Parathyroid adenoma (tissue), 2 donors: ENCODE results near the gene ULK2.
"Not testable (repeated sequence)": the region's sequence is repeated elsewhere in the genome, so short reads cannot be mapped to it uniquely, and the experiment has no call there.

Experiments
- H2AFZ ChIP-seq: fragments of 300-600 bp; sonication (generic); one replicate; pipeline ENCODE4 v1.7.0; 2017; ENCODE audit warnings: antibody characterized with exemption, mild to moderate bottlenecking
- H3K27ac ChIP-seq: fragments of 300-600 bp; sonication (generic); one replicate; pipeline ENCODE4 v1.7.0; 2017
- H3K27me3 ChIP-seq: fragments of 300-600 bp; sonication (generic); one replicate; pipeline ENCODE4 v1.7.0; 2017; ENCODE audit warnings: low read length; ENCODE audit not compliant: control insufficient read depth, insufficient read depth
- H3K36me3 ChIP-seq: fragments of 300-600 bp; sonication (generic); one replicate; pipeline ENCODE4 v1.7.0; 2017; ENCODE audit warnings: low read length; ENCODE audit not compliant: control insufficient read depth, insufficient read depth
- H3K4me1 ChIP-seq: fragments of 300-600 bp; sonication (generic); one replicate; pipeline ENCODE4 v1.7.0; 2017; ENCODE audit warnings: control low read depth
- H3K4me2 ChIP-seq: fragments of 300-600 bp; sonication (generic); one replicate; pipeline ENCODE4 v1.7.0; 2017; ENCODE audit warnings: low read length
- H3K4me3 ChIP-seq: fragments of 300-600 bp; sonication (generic); one replicate; pipeline ENCODE4 v1.7.0; 2017; ENCODE audit warnings: low read depth, low read length
- H3K79me2 ChIP-seq: fragments of 300-600 bp; sonication (generic); one replicate; pipeline ENCODE4 v1.7.0; 2017; ENCODE audit warnings: control low read depth
- H3K9ac ChIP-seq: fragments of 300-600 bp; sonication (generic); one replicate; pipeline ENCODE4 v1.7.0; 2017; ENCODE audit warnings: mild to moderate bottlenecking
- H3K9me3 ChIP-seq: fragments of 300-600 bp; sonication (generic); one replicate; pipeline ENCODE4 v1.7.0; 2017; ENCODE audit warnings: low read length; ENCODE audit not compliant: control insufficient read depth
- TF ChIP-seq, protein P1 (sequence below): fragments of 300-600 bp; sonication (generic); IDR thresholded peaks from one replicate; pipeline ENCODE4 v1.7.0; 2017; ENCODE audit warnings: antibody characterized with exemption, mild to moderate bottlenecking
- donor health status: primary hyperparathyroidism.

Gene ULK2

DNA sequence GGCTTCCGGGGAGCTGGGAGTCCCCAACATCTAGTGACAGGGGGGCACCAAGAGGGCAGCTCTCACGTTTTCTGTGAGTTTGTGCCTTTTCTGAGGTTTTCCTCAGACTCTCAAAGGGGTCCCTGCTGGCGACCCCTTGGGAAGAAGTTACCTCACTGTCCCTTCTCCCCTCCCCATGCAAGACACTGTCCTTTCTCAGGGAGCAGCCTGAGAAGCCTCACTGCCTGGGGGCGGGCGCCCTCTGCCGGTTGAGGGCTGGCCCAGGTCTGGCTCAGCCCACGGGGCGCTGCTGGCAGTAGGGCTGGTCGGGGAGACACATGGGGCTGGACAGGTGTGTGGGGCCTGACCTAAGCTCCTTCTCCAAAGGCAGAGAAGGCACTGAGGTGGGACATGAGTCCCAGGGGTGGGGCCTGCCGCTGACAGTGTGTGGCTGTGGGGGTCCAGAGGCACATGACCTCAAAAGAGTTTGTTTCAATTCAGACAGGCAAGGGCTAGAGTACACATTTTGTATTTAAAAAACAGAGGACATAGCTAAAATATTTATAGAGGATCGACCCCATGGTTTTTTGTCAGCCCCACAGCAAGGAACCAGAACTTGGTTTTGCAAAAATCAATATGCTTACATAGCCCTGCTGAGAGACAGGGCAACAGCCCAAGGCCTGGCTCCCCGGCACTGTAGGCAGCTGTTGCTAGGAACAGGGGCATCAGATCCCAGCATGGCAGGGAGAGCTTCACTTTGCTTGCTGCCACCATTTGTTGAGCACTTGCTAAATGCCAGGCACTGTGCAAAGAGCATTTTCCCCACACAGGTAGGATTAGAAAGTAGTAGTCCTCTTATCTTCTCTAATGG, 101.1 kb downstream of the ULK2 start:
- Histone ChIP-seq H2AFZ (peak overlapping the region; percentile 19), H3K9ac (no peak overlapping the region), H3K79me2 (no peaks in the 10 kb centered on the region), H3K27ac (no peak overlapping the region), H3K4me1 (no peaks in the 10 kb centered on the region), H3K9me3 (no peaks in the 10 kb centered on the region), H3K4me3 (no peak overlapping the region), H3K27me3 (no peaks in the 10 kb centered on the region), H3K4me2 (no peak overlapping the region), H3K36me3 (no peaks in the 10 kb centered on the region)
- TF ChIP-seq, protein P1, sequence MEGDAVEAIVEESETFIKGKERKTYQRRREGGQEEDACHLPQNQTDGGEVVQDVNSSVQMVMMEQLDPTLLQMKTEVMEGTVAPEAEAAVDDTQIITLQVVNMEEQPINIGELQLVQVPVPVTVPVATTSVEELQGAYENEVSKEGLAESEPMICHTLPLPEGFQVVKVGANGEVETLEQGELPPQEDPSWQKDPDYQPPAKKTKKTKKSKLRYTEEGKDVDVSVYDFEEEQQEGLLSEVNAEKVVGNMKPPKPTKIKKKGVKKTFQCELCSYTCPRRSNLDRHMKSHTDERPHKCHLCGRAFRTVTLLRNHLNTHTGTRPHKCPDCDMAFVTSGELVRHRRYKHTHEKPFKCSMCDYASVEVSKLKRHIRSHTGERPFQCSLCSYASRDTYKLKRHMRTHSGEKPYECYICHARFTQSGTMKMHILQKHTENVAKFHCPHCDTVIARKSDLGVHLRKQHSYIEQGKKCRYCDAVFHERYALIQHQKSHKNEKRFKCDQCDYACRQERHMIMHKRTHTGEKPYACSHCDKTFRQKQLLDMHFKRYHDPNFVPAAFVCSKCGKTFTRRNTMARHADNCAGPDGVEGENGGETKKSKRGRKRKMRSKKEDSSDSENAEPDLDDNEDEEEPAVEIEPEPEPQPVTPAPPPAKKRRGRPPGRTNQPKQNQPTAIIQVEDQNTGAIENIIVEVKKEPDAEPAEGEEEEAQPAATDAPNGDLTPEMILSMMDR = peak; percentile 97

DNA sequence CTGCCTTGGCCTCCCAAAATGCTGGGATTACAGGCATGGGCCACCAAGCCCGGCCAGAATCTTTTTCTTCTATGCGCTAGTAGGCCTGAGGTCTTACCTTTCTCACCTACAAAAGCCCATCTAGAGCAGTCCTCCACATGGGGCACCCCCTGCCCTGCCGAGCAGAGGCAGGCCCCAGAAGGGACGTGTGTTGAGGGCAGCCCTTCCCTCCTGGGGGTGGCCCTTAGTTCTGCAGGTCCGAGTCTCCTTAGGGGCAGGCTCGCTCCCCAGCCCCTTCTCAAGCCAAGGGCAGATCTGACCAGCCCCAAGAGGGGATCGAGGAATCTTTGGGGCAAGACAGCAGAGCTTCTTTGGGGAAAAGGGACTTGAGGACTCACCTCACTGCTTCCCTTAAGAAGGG, 101.7 kb downstream of the ULK2 start:
- Histone ChIP-seq H3K4me3 (no peak overlapping the region), H3K27ac (no peak overlapping the region), H3K9ac (no peak overlapping the region)

DNA sequence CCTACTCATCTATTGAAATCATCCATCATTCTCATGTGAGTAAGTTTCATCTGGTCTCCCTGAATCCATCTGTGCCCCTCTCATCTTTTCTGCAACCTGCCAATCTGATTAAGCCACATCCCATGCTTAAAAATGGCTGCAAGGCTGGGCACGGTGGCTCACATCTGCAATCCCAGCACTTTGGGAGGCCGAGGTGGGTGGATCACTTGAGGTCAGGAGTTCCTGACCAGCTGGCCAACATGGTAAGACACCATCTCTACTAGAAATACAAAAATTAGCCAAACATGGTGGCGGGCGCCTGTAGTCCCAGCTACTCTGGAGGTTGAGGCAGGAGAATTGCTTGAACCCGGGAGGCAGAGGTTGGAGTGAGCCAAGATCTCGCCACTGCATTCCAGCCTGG, 103.7 kb downstream of the ULK2 start:
- H3K4me3 ChIP-seq, H3K4me2 ChIP-seq, H2AFZ ChIP-seq, H3K79me2 ChIP-seq, H3K27me3 ChIP-seq, H3K4me1 ChIP-seq, H3K36me3 ChIP-seq, H3K9ac ChIP-seq, H3K9me3 ChIP-seq, H3K27ac ChIP-seq: not testable (repeated sequence)

More for the DNA sequence above, 101.7 kb downstream of the ULK2 start:
- Histone ChIP-seq H2AFZ (no peak overlapping the region), H3K36me3 (no peaks in the 10 kb centered on the region), H3K4me1 (no peaks in the 10 kb centered on the region), H3K27me3 (no peaks in the 10 kb centered on the region), H3K9me3 (no peaks in the 10 kb centered on the region), H3K79me2 (no peaks in the 10 kb centered on the region), H3K4me2 (no peak overlapping the region)
- TF ChIP-seq, protein P1 = no peak

GRCh38 chr17:19763416-19763815, 104.3 kb downstream of the ULK2 start:
- Histone ChIP-seq H3K9ac (no peak overlapping the region), H3K27ac (no peak overlapping the region), H3K4me3 (no peak overlapping the region), H3K27me3 (no peaks in the 10 kb centered on the region), H3K4me1 (no peaks in the 10 kb centered on the region), H2AFZ (no peak overlapping the region), H3K4me2 (no peak overlapping the region), H3K36me3 (no peaks in the 10 kb centered on the region), H3K79me2 (no peaks in the 10 kb centered on the region), H3K9me3 (no peaks in the 10 kb centered on the region)
- TF ChIP-seq, protein P1 = no peak

DNA sequence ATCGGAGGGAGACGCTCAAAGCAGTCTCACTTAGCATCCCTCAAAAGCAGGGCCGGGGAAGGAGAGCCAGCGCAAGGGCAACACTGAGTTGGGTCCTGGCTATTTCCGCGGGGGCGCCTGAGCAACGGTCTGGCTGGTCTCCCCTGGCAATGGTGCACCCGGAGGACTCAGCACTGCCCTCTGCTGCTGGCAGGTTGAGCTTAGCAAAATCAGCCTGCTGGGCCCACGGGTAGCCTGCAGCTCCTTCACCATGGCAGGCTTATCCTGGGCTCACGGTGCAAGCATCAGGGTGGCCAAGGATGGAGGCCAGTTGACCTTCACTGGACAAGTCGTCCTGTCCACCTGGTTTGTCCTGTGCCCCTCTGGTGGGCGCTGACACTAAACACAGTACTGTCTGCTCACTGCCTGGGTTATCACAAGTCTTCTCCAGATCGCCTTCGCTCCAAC, 105.2 kb downstream of the ULK2 start:
- Histone ChIP-seq H3K4me2 (no peak overlapping the region), H3K36me3 (no peaks in the 10 kb centered on the region), H3K9me3 (no peaks in the 10 kb centered on the region), H3K27ac (no peak overlapping the region), H3K4me1 (no peaks in the 10 kb centered on the region), H3K27me3 (no peaks in the 10 kb centered on the region), H3K4me3 (no peak overlapping the region), H3K9ac (no peak overlapping the region), H2AFZ (peak overlapping the region; percentile 33), H3K79me2 (no peaks in the 10 kb centered on the region)
- TF ChIP-seq, protein P1 = peak; percentile 63
